GM12874 (cell line): ENCODE results near the gene PGGHG.

Source experiments
- TF ChIP-seq, protein P1 (sequence below): IDR thresholded peaks from 2 replicates; pipeline ENCODE4 v1.5.1; 2011; ENCODE audit warnings: low read depth, mild to moderate bottlenecking, control low read depth, low read length, moderate library complexity; ENCODE audit not compliant: insufficient read depth

PGGHG gene

GRCh38 chr11:327581-327923 is 38.6 kb downstream of the PGGHG start:
- TF ChIP-seq, protein P1, sequence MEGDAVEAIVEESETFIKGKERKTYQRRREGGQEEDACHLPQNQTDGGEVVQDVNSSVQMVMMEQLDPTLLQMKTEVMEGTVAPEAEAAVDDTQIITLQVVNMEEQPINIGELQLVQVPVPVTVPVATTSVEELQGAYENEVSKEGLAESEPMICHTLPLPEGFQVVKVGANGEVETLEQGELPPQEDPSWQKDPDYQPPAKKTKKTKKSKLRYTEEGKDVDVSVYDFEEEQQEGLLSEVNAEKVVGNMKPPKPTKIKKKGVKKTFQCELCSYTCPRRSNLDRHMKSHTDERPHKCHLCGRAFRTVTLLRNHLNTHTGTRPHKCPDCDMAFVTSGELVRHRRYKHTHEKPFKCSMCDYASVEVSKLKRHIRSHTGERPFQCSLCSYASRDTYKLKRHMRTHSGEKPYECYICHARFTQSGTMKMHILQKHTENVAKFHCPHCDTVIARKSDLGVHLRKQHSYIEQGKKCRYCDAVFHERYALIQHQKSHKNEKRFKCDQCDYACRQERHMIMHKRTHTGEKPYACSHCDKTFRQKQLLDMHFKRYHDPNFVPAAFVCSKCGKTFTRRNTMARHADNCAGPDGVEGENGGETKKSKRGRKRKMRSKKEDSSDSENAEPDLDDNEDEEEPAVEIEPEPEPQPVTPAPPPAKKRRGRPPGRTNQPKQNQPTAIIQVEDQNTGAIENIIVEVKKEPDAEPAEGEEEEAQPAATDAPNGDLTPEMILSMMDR, result no peak

GRCh38 chr11:328012-328411 is 39.1 kb downstream of the PGGHG start:
- TF ChIP-seq, protein P1, result no peak

- TF ChIP-seq, protein P1, result no peak
Measured at GRCh38 chr11:329886-330253, 40.9 kb downstream of the PGGHG start.

- TF ChIP-seq, protein P1, result no peak
Measured at GRCh38 chr11:330307-330693, 41.4 kb downstream of the PGGHG start.

- TF ChIP-seq, protein P1, result no peak
Measured at GRCh38 chr11:330694-331357, 41.9 kb downstream of the PGGHG start.

DNA sequence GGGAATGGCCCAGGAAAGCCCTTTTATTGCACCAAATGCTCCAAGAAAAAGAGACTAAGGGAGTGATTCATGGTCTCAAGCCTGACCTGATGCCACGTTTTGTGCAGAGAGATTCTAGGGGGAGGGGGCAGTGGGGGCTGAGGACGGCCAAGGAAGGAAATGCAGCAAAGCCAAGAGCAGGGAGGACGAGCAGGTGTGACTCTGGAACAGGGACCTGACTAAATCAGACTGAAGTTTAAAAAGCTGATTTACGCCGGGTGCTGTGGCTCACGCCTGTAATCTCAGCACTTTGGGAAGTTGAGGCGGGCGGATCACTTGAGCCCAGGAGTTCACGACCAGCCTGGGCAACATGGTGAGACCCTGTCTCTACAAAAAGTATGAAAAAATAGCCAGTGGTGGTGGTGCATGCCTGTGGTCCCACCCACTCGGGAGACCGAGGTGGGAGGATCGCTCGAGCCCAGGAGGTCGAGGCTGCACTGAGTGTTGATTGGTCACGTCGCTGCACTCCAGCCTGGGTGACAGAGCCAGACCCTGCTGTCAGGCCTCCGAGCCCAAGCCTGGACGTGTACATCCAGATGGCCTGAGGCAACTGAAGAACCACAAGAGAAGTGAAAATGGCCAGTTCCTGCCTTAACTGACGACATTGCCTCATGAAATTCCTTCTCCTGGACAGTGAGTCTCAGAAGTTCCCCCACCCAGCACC is 42.6 kb downstream of the PGGHG start:
- TF ChIP-seq, protein P1, result no peak

GRCh38 chr11:332651-333480 is 43.9 kb downstream of the PGGHG start:
- TF ChIP-seq, protein P1, result no peak
